Inferior parietal cortex (tissue), 1 donor: ENCODE measurements around the gene ZNRF3.
"Not testable (repeated sequence)": the region's sequence is repeated elsewhere in the genome, so short reads cannot be mapped to it uniquely, and the experiment has no call there.

Source experiments
- DNase-seq: peaks from one replicate; pipeline ENCODE4 v3.0.0-alpha.2; 2016; ENCODE audit errors: extremely low spot score

ZNRF3 gene

DNA sequence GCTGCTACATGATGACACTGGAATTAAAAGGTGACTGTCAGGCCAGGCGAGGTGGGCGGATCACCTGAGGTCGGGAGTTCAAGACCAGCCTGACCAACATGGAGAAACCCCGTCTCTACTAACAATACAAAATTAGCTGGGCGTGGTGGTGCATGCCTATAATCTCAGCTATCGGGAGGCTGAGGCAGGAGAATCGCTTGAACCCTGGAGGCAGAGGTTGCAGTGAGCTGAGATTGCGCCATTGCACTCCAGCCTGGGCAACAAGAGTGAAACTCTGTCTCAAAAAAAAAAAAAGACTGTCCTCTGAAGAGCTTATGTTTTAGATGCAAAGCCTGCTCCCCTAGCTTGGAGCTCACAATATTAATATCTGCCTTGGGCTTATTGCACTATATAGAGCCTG, 122.4 kb downstream of the ZNRF3 start:
- not testable (repeated sequence) for DNase-seq

DNA sequence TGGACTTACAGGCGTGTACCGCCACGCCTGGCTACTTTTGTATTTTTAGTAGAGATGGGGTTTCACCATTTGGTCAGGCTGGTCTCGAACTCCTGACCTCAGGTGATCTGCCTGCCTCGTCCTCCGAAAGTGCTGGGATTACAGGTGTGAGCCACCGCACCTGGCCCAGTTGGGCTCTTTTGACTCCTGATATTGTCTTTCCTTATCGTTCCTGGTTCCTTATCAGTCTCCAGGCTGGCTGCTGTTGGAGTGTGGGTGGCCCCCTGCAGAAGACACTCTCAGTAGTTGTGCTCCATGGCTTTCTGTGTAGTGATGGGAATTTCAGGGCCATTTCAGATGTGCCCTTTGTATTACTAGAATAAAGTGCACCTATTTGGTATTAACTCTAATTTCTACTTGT, 123.0 kb downstream of the ZNRF3 start:
- no peak for DNase-seq

GRCh38 chr22:29009148-29009547, 125.8 kb downstream of the ZNRF3 start:
- DNase-seq, result no peak

DNA sequence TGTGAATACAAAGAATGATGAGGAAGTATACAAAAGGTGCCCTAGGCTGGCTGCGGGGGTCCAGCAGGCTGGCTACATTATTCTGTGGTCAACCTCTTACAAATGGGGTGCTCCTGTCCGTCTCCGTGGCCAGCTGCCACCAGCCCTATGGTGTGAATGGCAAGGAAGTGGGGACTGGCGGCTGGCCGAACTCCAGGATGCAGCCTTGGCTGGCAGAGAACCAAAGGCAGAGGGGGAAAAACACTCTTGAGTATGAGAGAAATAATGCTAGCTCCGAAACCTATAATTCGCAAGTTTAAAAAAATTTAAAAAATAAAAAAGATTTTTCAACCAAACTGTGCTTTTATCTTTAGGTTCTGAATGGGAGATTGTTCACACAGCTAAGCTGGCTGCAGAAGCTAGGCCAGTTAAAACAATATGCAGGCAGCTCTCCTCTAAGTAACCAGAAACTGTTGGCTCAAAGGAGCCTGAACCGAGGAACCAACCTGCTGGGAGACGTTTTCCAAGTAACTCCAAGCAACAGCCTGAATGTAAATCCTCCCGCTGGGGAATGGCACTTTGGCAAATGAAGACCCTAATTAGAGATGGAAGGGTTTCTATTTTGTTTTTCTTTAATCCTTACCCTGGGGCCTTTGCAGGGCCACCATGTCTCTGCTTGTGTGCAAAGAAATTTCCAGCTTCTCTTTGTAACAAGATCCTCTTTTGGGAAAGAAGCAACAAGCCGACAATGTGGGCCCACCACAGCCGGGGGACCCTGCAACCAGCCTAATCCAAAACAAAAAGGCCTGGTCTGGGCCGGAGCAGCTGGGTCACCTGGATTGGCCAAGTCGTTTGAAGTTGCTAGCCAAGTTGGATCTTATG, 128.1 kb downstream of the ZNRF3 start:
- DNase-seq, result no peak

DNA sequence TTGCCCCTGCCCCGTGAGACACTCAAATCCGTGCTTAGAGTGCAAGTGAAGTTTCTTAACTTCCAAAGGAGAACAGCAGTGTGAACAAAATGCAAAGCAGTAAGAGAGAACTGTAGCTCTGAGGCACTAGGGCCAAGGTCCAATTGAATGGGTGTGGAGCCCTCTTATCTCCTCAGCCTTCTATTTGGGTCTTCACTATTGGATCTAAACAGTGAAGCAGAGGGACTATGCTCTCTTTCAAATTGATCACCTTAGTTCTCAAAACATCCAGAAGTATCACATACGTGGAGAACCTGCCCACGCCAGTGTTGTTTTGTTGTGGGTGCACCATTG, 128.7 kb downstream of the ZNRF3 start:
- no peak for DNase-seq

DNA sequence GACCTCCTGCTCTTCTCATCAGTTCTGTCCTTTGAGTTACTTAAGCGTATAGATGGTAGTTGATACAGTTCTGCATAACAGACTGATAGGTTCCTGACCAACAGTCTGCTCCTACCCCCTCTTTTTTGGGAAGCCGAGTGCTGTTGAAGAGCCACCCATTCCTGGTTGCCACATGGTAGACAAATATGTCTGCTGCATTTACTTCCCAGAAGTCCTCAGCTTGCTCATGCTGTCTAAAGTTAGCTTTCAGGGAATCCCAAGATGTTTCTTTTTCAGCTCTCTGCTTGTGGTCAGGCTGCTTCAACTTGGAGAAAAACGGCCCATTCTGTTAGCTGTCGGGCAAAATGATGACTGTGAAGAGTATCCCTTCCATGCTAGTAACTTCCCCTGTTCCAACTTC, 129.6 kb downstream of the ZNRF3 start:
- no peak for DNase-seq

DNA sequence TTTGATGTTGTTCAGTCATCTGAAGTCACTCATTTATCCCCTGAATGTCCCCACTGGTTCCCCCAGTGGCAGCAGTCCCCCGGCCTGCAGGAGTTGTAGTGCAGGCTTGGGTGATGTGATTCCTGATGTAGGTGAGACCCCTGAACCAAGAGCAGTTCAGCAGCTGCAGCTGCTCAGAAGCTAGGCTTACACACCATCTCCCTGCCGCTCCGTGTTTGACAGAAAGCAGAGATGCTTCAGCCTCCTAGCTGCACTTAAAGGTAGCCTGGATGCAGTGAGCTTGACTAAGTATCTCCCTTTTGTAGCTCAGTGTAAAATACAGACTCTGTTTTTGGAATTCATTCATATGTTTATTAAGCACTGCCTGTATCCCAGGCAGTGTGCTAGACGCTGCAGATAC, 130.9 kb downstream of the ZNRF3 start:
- no peak for DNase-seq

- no peak for DNase-seq
These were observed 131.4 kb downstream of the ZNRF3 start for GRCh38 chr22:29014773-29015172.

DNA sequence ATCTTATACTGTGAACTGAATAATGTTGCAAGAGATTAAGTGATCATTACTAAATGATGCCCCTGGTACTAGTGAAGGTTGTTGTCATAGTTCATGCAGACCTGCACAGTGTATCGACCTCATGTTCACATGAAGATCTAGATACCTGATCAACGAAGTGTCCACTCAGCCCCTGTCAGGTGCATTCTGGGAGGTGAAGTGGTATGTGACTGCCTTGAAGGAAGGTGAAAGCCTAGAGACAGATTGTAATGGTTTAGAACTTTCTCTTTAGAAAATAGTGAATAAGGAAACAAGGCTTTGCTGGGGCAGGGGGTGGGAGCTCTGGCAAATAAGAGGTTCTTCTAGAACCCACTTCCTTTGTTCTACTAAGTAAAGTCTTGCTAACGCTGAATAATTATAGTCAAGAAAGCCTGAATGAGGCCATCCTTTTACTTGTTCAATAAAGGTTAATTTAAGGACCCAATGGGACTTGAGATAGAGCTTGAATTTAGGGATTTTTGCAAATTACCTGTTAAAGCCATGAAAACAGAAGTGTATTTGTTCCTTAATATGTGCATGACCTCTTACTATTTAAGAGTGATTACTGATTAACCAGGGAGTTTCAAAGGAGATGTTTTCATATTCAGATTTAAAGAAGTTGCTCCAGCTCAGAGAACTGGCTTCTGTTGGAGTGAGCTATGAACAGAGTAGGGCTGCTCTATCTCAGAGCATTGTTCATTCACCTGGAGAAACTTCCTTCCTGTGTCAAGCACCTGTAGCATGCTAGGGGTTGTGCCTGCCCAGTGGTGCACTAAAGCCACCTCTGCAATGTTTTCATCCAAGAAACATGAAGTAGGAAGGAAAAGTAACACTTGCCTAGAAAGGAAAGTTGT, 132.9 kb downstream of the ZNRF3 start:
- DNase-seq, result no peak

DNA sequence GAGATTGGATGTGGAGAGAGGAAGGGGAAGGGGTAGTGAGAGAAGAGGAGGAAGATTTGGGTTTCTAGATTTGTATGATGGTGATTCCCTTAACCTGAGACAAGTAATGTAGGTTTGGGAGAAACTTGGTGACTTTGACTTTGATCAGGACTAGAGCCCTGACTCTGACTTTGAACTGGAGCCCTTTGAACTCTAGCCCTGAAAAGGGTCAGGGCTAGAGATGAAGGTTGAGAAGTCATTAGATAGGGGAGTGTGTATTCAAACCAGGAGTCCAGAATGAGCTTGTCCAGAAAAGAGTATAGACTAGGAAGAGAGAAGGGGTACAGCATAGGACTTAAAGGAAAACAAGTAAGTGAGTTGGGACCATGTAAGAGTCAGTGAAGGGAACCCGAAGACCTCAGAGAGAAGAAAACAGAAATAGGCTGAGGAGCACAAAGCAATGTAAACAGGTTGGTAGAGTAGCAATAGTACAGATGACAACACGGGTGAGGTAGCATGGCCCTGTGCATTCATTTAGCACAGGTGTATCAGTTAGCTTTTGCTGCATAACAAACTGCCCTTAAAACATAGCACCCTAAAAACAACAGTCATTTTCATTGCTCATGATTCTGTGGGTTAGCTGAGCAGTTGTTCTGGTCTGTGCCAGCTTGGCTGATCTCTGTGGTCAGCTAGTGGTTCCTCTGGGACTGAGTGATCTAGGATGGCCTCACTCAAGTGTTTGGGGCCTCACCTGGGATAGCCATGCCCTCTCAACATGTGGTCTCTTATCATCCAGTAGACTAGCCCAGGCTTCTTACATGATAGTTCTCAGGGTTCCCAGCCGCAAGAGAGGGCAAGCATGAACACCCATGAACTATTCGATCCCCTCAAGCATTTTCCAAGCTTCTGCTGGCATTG, 135.2 kb downstream of the ZNRF3 start:
- DNase-seq, result no peak

GRCh38 chr22:29022101-29022817, 138.9 kb downstream of the ZNRF3 start:
- DNase-seq, result no peak

DNA sequence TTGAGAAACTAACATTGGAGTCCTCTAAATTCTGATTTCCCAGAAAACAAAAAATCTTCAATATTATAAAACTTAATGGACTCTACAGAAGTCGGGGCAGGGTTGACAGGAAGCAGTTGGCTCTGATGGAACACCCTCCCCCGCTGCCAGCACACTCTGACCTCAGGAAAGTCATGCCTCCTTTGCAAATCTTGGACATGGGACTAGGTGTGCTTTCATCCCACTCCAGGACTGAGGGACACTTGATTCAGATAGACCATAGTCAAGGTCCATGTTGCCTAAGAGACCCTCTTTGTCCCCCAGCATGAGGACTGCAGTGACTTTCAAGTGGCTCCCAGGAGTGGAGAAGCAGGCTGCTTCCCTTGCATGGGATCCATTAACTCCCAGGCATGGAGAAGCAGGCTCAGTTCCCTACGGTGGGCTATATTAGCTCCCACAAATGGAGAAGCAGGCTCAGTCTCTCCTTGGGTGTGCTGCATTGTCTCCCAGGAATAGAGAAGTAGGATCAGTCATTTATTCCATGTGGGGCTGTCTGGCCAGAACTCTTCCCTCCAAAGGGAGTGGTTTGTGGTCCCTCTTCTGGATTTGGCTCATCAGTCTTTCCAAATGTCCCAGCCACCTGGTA, 139.9 kb downstream of the ZNRF3 start:
- no peak for DNase-seq

DNA sequence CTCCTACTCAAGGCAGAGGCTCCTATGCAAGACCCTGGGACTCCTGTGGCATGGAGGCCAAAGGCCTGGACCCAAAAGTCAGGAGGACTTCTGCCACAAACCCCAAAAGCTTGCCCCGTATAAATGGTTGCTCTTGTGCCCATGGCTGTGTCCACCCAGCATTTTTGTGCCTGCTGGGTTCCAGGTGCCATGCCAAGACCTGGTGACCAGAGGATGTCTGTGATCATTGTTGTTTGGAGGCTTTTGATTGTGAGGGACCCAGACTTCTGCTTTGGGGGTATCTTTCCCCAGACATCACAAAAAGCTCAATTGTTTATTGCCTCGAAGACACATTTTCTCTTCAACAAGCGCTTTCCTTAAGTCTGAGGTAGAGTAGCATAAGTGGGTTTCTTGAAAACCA, 143.2 kb downstream of the ZNRF3 start:
- no peak for DNase-seq

DNA sequence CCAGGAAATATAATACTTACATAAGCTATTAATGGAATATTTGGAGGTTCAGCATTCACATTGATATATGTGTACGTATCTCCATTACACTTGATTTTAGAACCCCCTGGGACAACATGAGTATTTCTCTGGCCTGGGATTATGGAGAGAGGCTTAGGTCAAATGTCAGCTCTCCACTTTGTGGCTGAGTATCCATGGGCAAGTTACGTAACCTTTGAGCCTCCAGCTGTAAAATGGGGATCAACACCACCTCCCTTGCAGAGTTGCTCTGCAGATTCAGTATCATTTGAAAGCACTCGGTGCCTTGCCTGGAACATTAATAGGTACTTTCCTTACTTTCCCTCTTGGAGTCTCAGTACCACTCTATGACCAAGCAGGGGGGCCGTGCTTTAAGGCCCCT, 145.1 kb downstream of the ZNRF3 start:
- no peak for DNase-seq

- DNase-seq, result no peak
These were observed 146.0 kb downstream of the ZNRF3 start for GRCh38 chr22:29029202-29030000.

GRCh38 chr22:29030016-29030617, 146.7 kb downstream of the ZNRF3 start:
- no peak for DNase-seq

GRCh38 chr22:29030618-29031226, 147.3 kb downstream of the ZNRF3 start:
- no peak for DNase-seq

DNA sequence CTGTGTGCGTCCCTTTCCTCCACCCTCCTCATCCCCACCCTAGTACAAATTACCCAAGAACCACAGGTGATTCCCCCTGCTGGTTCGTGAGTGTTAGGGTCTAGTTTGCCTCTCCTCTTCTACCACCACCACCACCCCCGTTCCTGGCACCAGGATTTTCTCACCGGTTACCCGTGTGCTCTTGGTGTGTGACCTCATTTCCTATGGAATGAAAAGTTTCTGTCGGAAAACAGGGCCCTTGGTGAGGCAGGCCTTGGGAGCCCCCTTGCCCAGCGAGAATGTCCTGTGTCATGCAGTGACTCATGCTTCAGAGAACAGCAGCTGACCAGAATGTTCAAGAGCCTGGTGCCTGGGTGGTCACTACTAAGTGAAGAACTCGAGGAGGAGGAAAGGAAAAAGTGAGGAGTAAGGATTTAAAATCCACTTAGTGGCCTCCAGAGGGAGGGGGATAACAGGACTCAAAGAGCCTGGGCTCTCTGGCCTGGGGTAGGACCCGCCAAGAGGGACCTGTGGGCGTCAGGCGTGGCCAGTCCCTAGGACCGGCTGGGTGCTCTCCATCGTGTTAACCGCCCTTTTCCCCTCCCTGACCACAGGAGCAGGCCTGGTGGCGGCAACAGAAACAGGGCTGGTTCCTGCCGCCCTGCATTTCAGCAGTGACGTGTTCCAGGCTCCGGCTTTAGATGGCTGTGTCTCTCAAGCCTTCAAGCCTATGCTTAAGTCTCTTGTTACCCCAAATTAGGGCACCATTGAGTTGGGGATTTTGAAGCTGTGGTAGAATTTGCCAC, 148.0 kb downstream of the ZNRF3 start:
- no peak for DNase-seq
